Measurements from ENCODE around the gene CLMN. TPM values are rescaled to one million over a fixed set of nuclear protein-coding genes. Genes with fewer than 3 reads are reported as not detected.

The CLMN gene
- total RNA-seq, 1 donor from 2014 or later, result 6.0 TPM

DNA sequence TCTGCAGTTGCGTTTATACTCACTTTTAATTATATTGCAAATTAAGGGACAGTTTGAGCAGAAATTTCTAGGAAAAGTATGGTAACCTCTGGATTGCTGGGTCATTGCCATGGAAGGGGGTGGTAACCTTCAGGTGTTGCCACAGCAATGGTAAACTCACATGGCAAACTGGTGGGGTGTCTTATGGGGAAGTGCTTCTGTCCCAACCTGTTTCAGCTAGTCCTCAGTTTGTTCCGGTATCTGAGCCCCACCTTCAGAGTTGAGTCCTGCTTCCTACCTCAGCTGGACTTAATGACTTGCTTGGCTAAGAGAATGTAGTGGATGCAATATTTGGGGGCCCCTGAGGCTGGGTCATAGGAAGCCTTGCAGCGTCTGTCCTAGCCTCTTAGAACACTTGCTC lies 7.3 kb upstream of the CLMN start:
- no peak for DNase-seq (ENCODE audit: low spot score)
- intact Hi-C loops (cut with DNase I), result no loop called here

- intact Hi-C loops (cut with DNase I), result no loop called here
- no peak for DNase-seq (ENCODE audit: low spot score)
Observed at GRCh38 chr14:95323917-95324316, 4.2 kb upstream of the CLMN start.

DNA sequence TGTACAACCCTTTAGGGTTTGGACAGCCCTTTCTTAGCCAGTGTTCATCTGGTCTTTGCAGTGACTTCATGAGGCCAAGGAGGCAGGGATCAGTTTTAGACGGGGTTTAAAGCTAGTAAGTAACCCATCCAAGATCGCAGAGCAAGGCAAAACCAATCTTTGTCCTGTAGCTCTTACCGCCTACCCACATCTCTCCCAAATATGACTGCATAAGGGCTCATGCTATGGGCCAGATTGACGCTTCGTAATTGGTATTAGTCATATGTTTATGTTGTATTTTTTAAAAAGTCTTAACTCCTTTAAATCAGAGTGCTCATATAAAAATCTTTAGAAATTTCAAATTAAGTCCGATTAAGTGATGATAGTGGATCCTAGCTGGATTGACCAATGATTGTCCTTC lies 3.7 kb upstream of the CLMN start:
- intact Hi-C loops (cut with DNase I), result no loop called here
- no peak for DNase-seq (ENCODE audit: low spot score)

DNA sequence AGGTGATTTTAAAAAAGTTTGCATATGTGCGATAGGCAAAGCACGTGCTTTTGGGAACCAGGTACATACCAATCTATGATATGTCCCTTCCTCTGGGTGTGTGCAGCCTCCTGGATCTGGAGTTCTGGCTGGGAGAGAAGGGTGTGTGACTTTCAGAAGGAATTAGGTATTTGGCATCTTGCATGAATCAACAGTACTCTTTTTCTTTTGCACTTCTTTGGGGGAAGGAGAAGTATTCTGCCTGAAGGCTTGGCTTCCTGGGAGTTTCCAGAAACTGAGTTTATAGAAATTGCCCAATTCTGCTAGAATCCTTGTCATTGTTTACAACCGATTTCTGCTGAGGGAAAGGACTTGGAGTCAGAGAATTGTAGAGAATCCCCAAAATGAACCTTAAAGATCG lies 2.9 kb upstream of the CLMN start:
- DNase-seq (ENCODE audit: low spot score), result no peak
- intact Hi-C loops (cut with DNase I), result no loop called here

DNA sequence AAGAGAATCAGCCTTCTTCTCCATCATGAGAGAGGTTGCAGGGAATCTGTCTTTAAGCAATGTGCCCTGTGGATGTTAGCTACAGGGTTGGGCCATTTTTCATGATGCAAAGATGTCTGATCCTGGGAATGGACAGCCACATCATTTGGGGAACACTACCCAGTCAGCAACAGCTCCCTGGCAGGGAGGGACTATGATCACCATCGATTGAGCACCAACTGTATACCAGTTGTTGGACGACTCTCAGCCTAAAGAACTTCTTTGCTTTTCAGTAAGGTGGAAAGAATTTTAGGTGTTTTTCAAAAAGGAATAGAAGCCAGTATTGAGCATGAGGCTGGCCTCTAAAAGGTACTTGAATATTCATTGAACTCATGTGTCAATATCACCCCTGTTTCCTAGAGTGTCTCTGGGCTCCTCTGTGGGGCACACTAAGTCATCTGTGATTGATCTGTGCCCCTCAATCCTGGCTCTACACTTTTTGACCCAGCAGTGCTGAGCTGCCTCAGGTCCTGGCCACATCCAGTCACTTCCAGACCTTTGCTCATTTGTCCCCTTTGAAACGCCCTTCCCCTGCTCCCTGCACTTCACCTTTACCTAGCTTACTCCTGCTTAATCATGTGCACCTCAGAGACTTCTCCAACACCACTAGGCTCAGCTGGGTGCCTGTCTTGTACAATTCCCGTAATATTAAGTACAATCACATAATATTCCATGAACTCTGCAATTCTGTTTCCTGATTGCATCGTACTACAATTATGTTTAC lies 2.2 kb upstream of the CLMN start:
- intact Hi-C loops (cut with DNase I), result no loop called here
- no peak for DNase-seq (ENCODE audit: low spot score)

- intact Hi-C loops (cut with DNase I), result no loop called here
- DNase-seq (ENCODE audit: low spot score), result no peak
Observed at GRCh38 chr14:95320955-95321600, 1.4 kb upstream of the CLMN start.

GRCh38 chr14:95320078-95320895 lies 579 bp upstream of the CLMN start:
- no peak for DNase-seq (ENCODE audit: low spot score)
- intact Hi-C loops (cut with DNase I), result no loop called here

- no peak for DNase-seq (ENCODE audit: low spot score)
- intact Hi-C loops (cut with DNase I), result no loop called here
Observed at GRCh38 chr14:95318399-95319311, 1.1 kb downstream of the CLMN start.

GRCh38 chr14:95317817-95318343 lies 1.8 kb downstream of the CLMN start:
- intact Hi-C loops (cut with DNase I), result no loop called here
- no peak for DNase-seq (ENCODE audit: low spot score)

DNA sequence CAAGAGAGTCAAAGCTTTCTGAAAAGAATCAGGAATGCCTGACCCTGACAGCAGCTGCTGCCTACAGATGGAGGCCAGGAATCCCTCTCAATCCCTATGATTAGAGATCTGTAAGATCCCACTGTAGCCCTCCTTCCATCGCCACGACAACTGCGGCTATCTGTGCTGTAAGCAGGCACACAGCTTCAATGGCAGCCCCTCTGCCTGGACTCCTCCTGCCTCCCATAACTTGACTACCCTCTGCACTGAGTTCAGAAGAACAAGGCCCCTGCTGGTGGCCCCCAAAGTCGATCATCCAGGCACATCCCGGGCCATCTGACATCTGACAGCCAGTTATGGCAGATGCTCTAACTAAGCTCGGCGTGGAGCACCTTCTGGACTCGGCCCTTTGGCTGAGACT lies 2.9 kb downstream of the CLMN start:
- no peak for DNase-seq (ENCODE audit: low spot score)
- intact Hi-C loops (cut with DNase I), result no loop called here

DNA sequence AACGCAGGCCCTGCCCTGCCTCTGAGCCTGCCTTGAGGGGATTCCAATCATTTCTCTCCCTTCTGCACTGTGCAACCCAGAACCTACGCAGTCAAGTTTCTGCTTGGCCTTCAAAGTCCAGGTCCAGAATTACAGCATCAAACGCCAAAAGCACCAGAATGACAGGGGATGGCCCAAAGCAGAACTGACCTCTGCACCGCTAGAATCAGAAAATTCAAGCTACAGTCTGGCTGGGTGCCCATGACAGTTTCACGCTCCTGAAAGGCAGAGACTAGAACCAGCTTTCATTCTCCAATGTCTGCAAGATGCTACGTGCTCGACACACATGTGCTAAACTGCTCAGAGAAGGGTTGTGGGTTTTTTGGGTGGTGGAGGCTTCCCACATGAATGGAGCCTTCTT lies 4.1 kb downstream of the CLMN start:
- no peak for DNase-seq (ENCODE audit: low spot score)
- intact Hi-C loops (cut with DNase I), result no loop called here

DNA sequence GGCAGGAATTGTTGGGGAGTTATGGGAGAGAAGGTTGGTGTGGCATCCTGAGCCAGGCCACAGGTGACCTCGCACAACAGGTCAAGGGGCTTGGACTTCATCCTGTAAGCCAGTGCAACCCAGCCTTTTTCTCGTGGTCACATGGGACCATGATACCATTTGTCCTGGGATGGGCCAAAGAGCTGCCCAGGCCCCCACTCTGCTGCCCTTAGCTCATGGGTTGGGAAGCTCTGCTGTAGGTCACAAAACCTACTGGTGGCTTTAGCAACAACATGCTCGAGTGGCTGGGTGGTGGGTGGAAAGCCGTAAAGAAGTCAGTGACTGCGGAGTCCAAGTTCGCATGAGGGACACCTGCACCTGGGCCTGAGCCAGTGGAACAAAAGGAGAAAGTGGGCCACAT lies 4.6 kb downstream of the CLMN start:
- intact Hi-C loops (cut with DNase I), result no loop called here

GRCh38 chr14:95314609-95315008 lies 5.1 kb downstream of the CLMN start:
- intact Hi-C loops (cut with DNase I), result no loop called here
- DNase-seq (ENCODE audit: low spot score), result no peak

More for the DNA sequence above, 4.6 kb downstream of the CLMN start:
- no peak for DNase-seq (ENCODE audit: low spot score)

GRCh38 chr14:95313707-95314106 lies 6.0 kb downstream of the CLMN start:
- intact Hi-C loops (cut with DNase I), result no loop called here
- no peak for DNase-seq (ENCODE audit: low spot score)

DNA sequence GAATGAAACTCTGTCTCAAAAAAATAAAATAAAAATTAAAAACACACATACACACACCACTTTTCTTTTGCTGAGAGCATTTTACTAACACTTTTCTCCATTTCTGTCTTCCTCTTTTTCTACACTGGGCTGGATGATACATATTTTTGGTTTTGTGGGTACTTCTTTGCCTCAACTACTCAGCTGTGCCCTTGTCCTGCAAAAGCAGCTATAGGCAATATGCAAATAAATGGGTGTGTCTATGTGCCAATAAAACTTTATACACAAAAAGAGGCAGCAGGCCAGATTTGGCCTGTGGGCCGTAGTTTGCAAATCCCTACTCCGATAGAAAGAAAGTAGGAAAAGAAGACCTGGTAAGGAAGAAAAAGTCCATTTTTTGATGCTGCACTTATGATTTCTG lies 6.5 kb downstream of the CLMN start:
- intact Hi-C loops (cut with DNase I), result no loop called here
- no peak for DNase-seq (ENCODE audit: low spot score)

GRCh38 chr14:95312311-95312710 lies 7.4 kb downstream of the CLMN start:
- no peak for DNase-seq (ENCODE audit: low spot score)
- intact Hi-C loops (cut with DNase I), result no loop called here

GRCh38 chr14:95311752-95312151 lies 8.0 kb downstream of the CLMN start:
- no peak for DNase-seq (ENCODE audit: low spot score)
- intact Hi-C loops (cut with DNase I), result no loop called here

GRCh38 chr14:95310635-95311380 lies 8.9 kb downstream of the CLMN start:
- no peak for DNase-seq (ENCODE audit: low spot score)
- intact Hi-C loops (cut with DNase I), result no loop called here
